Tibial nerve (tissue), 4 donors: ENCODE results near the gene PTGDS.

Experiments
- EP300 ChIP-seq, 2 donors: sonication (generic); formaldehyde crosslinking; IDR thresholded peaks; one replicate each; pipeline ENCODE4 v1.6.1; 2017; ENCODE audit warnings: antibody characterized with exemption in 2 of 2, mild to moderate bottlenecking in 1 of 2
- TF ChIP-seq, protein P1 (sequence below), 5 experiments: fragments of 200-600 bp in 3 of 5; fragments of 450-650 bp in 2 of 5; sonication (generic) in 3 of 5; IDR thresholded peaks; one replicate each; pipeline ENCODE4 v1.5.1; 2016 to 2019; ENCODE audit warnings: antibody characterized with exemption in 5 of 5, mild to moderate bottlenecking in 3 of 5, moderate library complexity in 2 of 5

- TF ChIP-seq, protein P1, sequence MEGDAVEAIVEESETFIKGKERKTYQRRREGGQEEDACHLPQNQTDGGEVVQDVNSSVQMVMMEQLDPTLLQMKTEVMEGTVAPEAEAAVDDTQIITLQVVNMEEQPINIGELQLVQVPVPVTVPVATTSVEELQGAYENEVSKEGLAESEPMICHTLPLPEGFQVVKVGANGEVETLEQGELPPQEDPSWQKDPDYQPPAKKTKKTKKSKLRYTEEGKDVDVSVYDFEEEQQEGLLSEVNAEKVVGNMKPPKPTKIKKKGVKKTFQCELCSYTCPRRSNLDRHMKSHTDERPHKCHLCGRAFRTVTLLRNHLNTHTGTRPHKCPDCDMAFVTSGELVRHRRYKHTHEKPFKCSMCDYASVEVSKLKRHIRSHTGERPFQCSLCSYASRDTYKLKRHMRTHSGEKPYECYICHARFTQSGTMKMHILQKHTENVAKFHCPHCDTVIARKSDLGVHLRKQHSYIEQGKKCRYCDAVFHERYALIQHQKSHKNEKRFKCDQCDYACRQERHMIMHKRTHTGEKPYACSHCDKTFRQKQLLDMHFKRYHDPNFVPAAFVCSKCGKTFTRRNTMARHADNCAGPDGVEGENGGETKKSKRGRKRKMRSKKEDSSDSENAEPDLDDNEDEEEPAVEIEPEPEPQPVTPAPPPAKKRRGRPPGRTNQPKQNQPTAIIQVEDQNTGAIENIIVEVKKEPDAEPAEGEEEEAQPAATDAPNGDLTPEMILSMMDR (IDR thresholded peaks at IDR 0.05), result no peak
- no peak for TF ChIP-seq EP300 (IDR thresholded peaks at IDR 0.05)
These were observed 1.7 kb downstream of the PTGDS start for GRCh38 chr9:136978865-136979544.
